ENCODE data around the gene BAZ2A. TPM values are rescaled to one million over a fixed set of nuclear protein-coding genes. Genes with fewer than 3 reads are reported as not detected.

Gene BAZ2A
- total and polyA plus RNA-seq, 2 donors (not counting 3 experiments of a cell fraction or from before 2014, with no cell fraction given), result 56.0 to 91.4 TPM

DNA sequence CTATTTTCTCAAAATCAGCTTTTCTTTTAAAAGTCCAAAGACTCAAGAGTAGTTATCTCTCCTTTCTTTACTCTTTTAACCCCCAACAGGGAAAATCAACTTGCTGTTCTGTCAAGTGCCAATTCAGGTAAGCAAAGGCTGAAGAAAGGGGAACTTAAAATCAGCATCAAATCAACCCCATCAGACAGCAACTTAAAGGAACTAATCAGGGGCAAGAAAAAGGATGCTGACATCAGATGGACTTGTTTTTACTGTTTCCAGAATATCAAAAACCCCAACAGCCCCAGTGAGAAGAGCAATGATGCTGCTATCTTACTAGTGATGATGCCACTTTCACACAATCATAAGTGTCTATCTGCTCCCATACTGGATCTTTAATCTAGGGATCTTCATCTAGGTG, 3.4 kb downstream of the BAZ2A start:
- no peak overlapping the region for H2AFZ ChIP-seq (ENCODE audit: low read depth, low read length)
- peaks cover 2% of the 10 kb centered on the region for H4K20me1 ChIP-seq (replicated peaks; ENCODE audit: control insufficient read depth, extremely low read depth, insufficient read depth, low read length)
- H3K9me3 ChIP-seq (replicated peaks; ENCODE audit: control insufficient read depth, insufficient read depth, low read length), result no peaks in the 10 kb centered on the region
- H3K9me1 ChIP-seq (replicated peaks; ENCODE audit: control insufficient read depth, extremely low read depth, insufficient read depth, low read length), result no peaks in the 10 kb centered on the region
- CTCF ChIA-PET, result interaction anchor here (1.1 to 13.9 kb wide), 2 partner anchors 9 to 17 kb away, joined by 6 to 150 read pairs; no protein-coding TSS in a partner anchor
- no peak overlapping the region for H3K4me3 ChIP-seq (replicated peaks in 1 of 3; ENCODE audit: insufficient read depth in 1 of 3, low read depth in 1 of 3, low read length in 3 of 3)
- DNase-seq (ENCODE audit: low read depth, low spot score), result no peak
- peaks cover 1 to 4% of the 10 kb centered on the region in 2 experiments for H3K36me3 ChIP-seq (ENCODE audit: control insufficient read depth in 2 of 2, extremely low read depth in 1 of 2, insufficient read depth in 2 of 2, low read length in 2 of 2)
- peaks cover 78% of the 10 kb centered on the region for H3K79me2 ChIP-seq (ENCODE audit: control insufficient read depth, insufficient read depth, low read length)
- H3K27ac ChIP-seq (ENCODE audit: insufficient read depth, low read depth, low read length), result no peak overlapping the region
- POLR2A ChIA-PET, result no interaction called here
- dilution Hi-C loops (cut with MboI; ENCODE audit: extremely low pct_ligation_motif_present, low sequenced_read_pairs), result no loop called here
- intact Hi-C loops (cut with micrococcal nuclease), result no loop called here
- no peak overlapping the region for H3K9ac ChIP-seq (replicated peaks; ENCODE audit: extremely low read depth, insufficient read depth, low read length)
- H3K4me2 ChIP-seq (ENCODE audit: insufficient read depth, low read length), result no peak overlapping the region
- peaks cover 13% of the 10 kb centered on the region for H3K4me1 ChIP-seq (ENCODE audit: control insufficient read depth, extremely low read depth, insufficient read depth, low read length)
- FAIRE-seq, result no peak
- no TSS peak for BruUV-seq (replicated peaks)
- H3K27me3 ChIP-seq (ENCODE audit: control insufficient read depth in 2 of 2, insufficient read depth in 2 of 2, low read length in 2 of 2), result no peaks in the 10 kb centered on the region
- TF ChIP-seq POLR2A (IDR thresholded peaks at IDR 0.05; ENCODE audit: low read depth, low read length) (no peak), POLR2AphosphoS5 (IDR thresholded peaks at IDR 0.05; ENCODE audit: insufficient read depth, low read depth, low read length) (no peak)
- TF ChIP-seq, protein P1, sequence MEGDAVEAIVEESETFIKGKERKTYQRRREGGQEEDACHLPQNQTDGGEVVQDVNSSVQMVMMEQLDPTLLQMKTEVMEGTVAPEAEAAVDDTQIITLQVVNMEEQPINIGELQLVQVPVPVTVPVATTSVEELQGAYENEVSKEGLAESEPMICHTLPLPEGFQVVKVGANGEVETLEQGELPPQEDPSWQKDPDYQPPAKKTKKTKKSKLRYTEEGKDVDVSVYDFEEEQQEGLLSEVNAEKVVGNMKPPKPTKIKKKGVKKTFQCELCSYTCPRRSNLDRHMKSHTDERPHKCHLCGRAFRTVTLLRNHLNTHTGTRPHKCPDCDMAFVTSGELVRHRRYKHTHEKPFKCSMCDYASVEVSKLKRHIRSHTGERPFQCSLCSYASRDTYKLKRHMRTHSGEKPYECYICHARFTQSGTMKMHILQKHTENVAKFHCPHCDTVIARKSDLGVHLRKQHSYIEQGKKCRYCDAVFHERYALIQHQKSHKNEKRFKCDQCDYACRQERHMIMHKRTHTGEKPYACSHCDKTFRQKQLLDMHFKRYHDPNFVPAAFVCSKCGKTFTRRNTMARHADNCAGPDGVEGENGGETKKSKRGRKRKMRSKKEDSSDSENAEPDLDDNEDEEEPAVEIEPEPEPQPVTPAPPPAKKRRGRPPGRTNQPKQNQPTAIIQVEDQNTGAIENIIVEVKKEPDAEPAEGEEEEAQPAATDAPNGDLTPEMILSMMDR (IDR thresholded peaks at IDR 0.05; ENCODE audit: extremely low read depth in 1 of 2, insufficient read depth in 1 of 2, low read depth in 1 of 2, low read length in 2 of 2), result no peak
- TF ChIP-seq, protein P2, sequence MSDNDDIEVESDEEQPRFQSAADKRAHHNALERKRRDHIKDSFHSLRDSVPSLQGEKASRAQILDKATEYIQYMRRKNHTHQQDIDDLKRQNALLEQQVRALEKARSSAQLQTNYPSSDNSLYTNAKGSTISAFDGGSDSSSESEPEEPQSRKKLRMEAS (IDR thresholded peaks at IDR 0.05; ENCODE audit: insufficient read depth, insufficient read length), result no peak

DNA sequence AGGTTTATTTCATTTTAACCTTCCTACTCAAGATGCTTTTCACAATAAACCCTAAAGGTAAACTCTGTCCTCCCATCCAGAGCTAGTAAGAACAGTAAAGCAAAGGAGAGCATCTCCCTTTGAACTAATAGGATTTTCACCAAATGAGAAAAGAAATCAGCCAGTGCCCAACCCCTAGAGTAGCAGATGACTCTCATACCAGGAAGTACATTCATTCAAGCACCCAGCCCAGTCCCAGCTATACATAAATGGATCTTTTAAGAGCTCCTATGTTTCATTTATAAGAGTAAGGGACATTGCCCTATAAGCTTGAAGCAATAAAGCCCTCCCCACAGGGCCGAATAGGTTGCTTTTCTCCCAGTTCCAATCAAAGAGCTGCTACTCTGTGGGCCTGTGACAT, 7.6 kb downstream of the BAZ2A start:
- FAIRE-seq (no peak), DNase-seq (ENCODE audit: low read depth, low spot score) (no peak)
- no TSS peak for BruUV-seq (replicated peaks)
- H3K27ac ChIP-seq (ENCODE audit: insufficient read depth, low read depth, low read length), result no peak overlapping the region
- H2AFZ ChIP-seq (ENCODE audit: low read depth, low read length), result no peak overlapping the region
- H4K20me1 ChIP-seq (replicated peaks; ENCODE audit: control insufficient read depth, extremely low read depth, insufficient read depth, low read length), result peaks cover 2% of the 10 kb centered on the region
- H3K4me3 ChIP-seq (replicated peaks in 1 of 3; ENCODE audit: insufficient read depth in 1 of 3, low read depth in 1 of 3, low read length in 3 of 3), result no peak overlapping the region
- H3K27me3 ChIP-seq (ENCODE audit: control insufficient read depth in 2 of 2, insufficient read depth in 2 of 2, low read length in 2 of 2), result no peaks in the 10 kb centered on the region
- ChIA-PET CTCF (interaction anchor here (13.9 kb wide), 1 partner anchor 13 kb away, joined by 150 read pairs; no protein-coding TSS in a partner anchor), POLR2A (no interaction called here)
- no peak for TF ChIP-seq MYC (IDR thresholded peaks at IDR 0.05; ENCODE audit: low read depth, low read length)
- TF ChIP-seq POLR2AphosphoS5 (IDR thresholded peaks at IDR 0.05; ENCODE audit: insufficient read depth, low read depth, low read length), result no peak
- TF ChIP-seq FOS (IDR thresholded peaks at IDR 0.05; ENCODE audit: borderline replicate concordance, insufficient read depth, low read length), result no peak
- TF ChIP-seq EZH2 (IDR thresholded peaks at IDR 0.05; ENCODE audit: borderline replicate concordance, low read depth, low read length, severe bottlenecking), result no peak
- TF ChIP-seq, protein P1 (IDR thresholded peaks at IDR 0.05; ENCODE audit: extremely low read depth in 1 of 2, insufficient read depth in 1 of 2, low read depth in 1 of 2, low read length in 2 of 2), result no peak
- TF ChIP-seq JUN (IDR thresholded peaks at IDR 0.05; ENCODE audit: borderline replicate concordance, insufficient read depth, insufficient read length, low read depth), result no peak
- no peak for TF ChIP-seq GATA2 (IDR thresholded peaks at IDR 0.05; ENCODE audit: insufficient read depth, insufficient read length, low read depth, low read length)
- TF ChIP-seq, protein P2 (IDR thresholded peaks at IDR 0.05; ENCODE audit: insufficient read depth, insufficient read length), result no peak
- TF ChIP-seq POLR2A (IDR thresholded peaks at IDR 0.05; ENCODE audit: low read depth, low read length), result no peak
- intact Hi-C loops (cut with micrococcal nuclease), result no loop called here
- no peaks in the 10 kb centered on the region for H3K4me1 ChIP-seq (ENCODE audit: control insufficient read depth, extremely low read depth, insufficient read depth, low read length)
- H3K9ac ChIP-seq (replicated peaks; ENCODE audit: extremely low read depth, insufficient read depth, low read length), result no peak overlapping the region
- H3K79me2 ChIP-seq (ENCODE audit: control insufficient read depth, insufficient read depth, low read length), result peaks cover 87% of the 10 kb centered on the region
- dilution Hi-C loops (cut with MboI; ENCODE audit: extremely low pct_ligation_motif_present, low sequenced_read_pairs), result no loop called here
- peaks cover 1 to 4% of the 10 kb centered on the region in 2 experiments for H3K36me3 ChIP-seq (ENCODE audit: control insufficient read depth in 2 of 2, extremely low read depth in 1 of 2, insufficient read depth in 2 of 2, low read length in 2 of 2)
- no peak overlapping the region for H3K4me2 ChIP-seq (ENCODE audit: insufficient read depth, low read length)
- no peaks in the 10 kb centered on the region for H3K9me3 ChIP-seq (replicated peaks; ENCODE audit: control insufficient read depth, insufficient read depth, low read length)
- no peaks in the 10 kb centered on the region for H3K9me1 ChIP-seq (replicated peaks; ENCODE audit: control insufficient read depth, extremely low read depth, insufficient read depth, low read length)
